H9 (cell line): ENCODE results near the gene PEX14. TPM values are rescaled to one million over a fixed set of nuclear protein-coding genes. Genes with fewer than 3 reads are reported as not detected.

Experiments used
- DNase-seq: peaks from one replicate; pipeline ENCODE4 v3.0.0-alpha.2; 2017
- H2AFZ ChIP-seq: one replicate; pipeline ENCODE4 v1.6.1; 2013; ENCODE audit warnings: mild to moderate bottlenecking, low read length, control low read depth, moderate library complexity
- H2AK5ac ChIP-seq: 2 replicates; pipeline ENCODE4 v1.6.1; 2013; ENCODE audit warnings: low read length, control low read depth, mixed read lengths; ENCODE audit not compliant: insufficient read length
- H2BK120ac ChIP-seq: one replicate; pipeline ENCODE4 v1.6.1; 2013; ENCODE audit warnings: low read depth, mild to moderate bottlenecking, low read length, control low read depth, inconsistent platforms; ENCODE audit not compliant: poor library complexity, severe bottlenecking
- H2BK12ac ChIP-seq: 2 replicates; pipeline ENCODE4 v1.6.1; 2013; ENCODE audit warnings: low read length, control low read depth, mixed read lengths, low read depth; ENCODE audit not compliant: insufficient read length
- H2BK15ac ChIP-seq: 2 replicates; pipeline ENCODE4 v1.6.1; 2013; ENCODE audit warnings: low read depth, low read length, control low read depth
- H2BK20ac ChIP-seq: one replicate; pipeline ENCODE4 v1.6.1; 2013; ENCODE audit warnings: low read depth, mild to moderate bottlenecking, low read length, control low read depth, inconsistent platforms; ENCODE audit not compliant: poor library complexity, severe bottlenecking
- H2BK5ac ChIP-seq: 2 replicates; pipeline ENCODE4 v1.6.1; 2013; ENCODE audit warnings: low read length, control low read depth, mixed read lengths; ENCODE audit not compliant: insufficient read length
- H3K14ac ChIP-seq: 2 replicates; pipeline ENCODE4 v1.6.1; 2013; ENCODE audit warnings: low read length, control low read depth; ENCODE audit not compliant: insufficient read depth
- H3K18ac ChIP-seq: 2 replicates; pipeline ENCODE4 v1.6.1; 2013; ENCODE audit warnings: low read depth, mild to moderate bottlenecking, mixed read lengths, low read length, control low read depth; ENCODE audit not compliant: insufficient read length
- H3K23ac ChIP-seq: 2 replicates; pipeline ENCODE4 v1.6.1; 2013; ENCODE audit warnings: low read length, control low read depth, mixed read lengths, low read depth; ENCODE audit not compliant: insufficient read length
- H3K23me2 ChIP-seq: 2 replicates; pipeline ENCODE4 v1.6.1; 2013; ENCODE audit warnings: low read depth, mild to moderate bottlenecking, mixed read lengths, low read length, control low read depth; ENCODE audit not compliant: insufficient read length, poor library complexity, severe bottlenecking
- H3K27ac ChIP-seq: 2 replicates; pipeline ENCODE4 v1.5.1; 2013; ENCODE audit warnings: low read length, control low read depth, mixed read lengths, low read depth; ENCODE audit not compliant: insufficient read length
- H3K27me3 ChIP-seq: 2 replicates; pipeline ENCODE4 v1.6.1; 2013; ENCODE audit warnings: low read length, control low read depth, inconsistent platforms; ENCODE audit not compliant: insufficient read depth
- H3K4ac ChIP-seq: 2 replicates; pipeline ENCODE4 v1.6.1; 2013; ENCODE audit warnings: low read depth, mild to moderate bottlenecking, control low read depth, inconsistent platforms, low read length, moderate library complexity
- H3K4me1 ChIP-seq: 2 replicates; pipeline ENCODE4 v1.6.1; 2013; ENCODE audit warnings: low read length, control low read depth, inconsistent platforms; ENCODE audit not compliant: insufficient read depth
- H3K4me2 ChIP-seq: 2 replicates; pipeline ENCODE4 v1.6.1; 2013; ENCODE audit warnings: low read length, control low read depth, mixed read lengths; ENCODE audit not compliant: insufficient read length, insufficient read depth
- H3K56ac ChIP-seq: 2 replicates; pipeline ENCODE4 v1.6.1; 2013; ENCODE audit warnings: low read depth, mild to moderate bottlenecking, mixed read lengths, low read length, control low read depth; ENCODE audit not compliant: insufficient read length
- H3K79me1 ChIP-seq: 2 replicates; pipeline ENCODE4 v1.6.1; 2013; ENCODE audit warnings: low read depth, mild to moderate bottlenecking, moderate library complexity, low read length, control low read depth, inconsistent platforms; ENCODE audit not compliant: insufficient read depth, poor library complexity, severe bottlenecking
- H3K79me2 ChIP-seq: 2 replicates; pipeline ENCODE4 v1.6.1; 2013; ENCODE audit warnings: low read length, control low read depth, inconsistent platforms; ENCODE audit not compliant: insufficient read depth
- H3K9ac ChIP-seq: 2 replicates; pipeline ENCODE4 v1.6.1; 2013; ENCODE audit warnings: low read length, control low read depth, mixed read lengths; ENCODE audit not compliant: insufficient read length; ENCODE audit errors: extremely low read depth
- H3K9me3 ChIP-seq: one replicate; pipeline ENCODE4 v1.6.1; 2013; ENCODE audit warnings: low read depth, low read length, inconsistent platforms; ENCODE audit not compliant: control insufficient read depth
- H3T11ph ChIP-seq: one replicate; pipeline ENCODE4 v1.6.1; 2013; ENCODE audit warnings: mild to moderate bottlenecking, low read length, control low read depth, inconsistent platforms
- H4K20me1 ChIP-seq: one replicate; pipeline ENCODE4 v1.6.1; 2013; ENCODE audit not compliant: control insufficient read depth, insufficient read length, insufficient read depth
- H4K5ac ChIP-seq: 2 replicates; pipeline ENCODE4 v1.6.1; 2013; ENCODE audit warnings: low read depth, mild to moderate bottlenecking, mixed read lengths, low read length, control low read depth; ENCODE audit not compliant: insufficient read length
- H4K8ac ChIP-seq: replicated peaks from 2 replicates; pipeline ENCODE4 v1.6.1; 2013; ENCODE audit warnings: low read length, control low read depth, mixed read lengths, low read depth; ENCODE audit not compliant: insufficient read length
- H4K91ac ChIP-seq: 2 replicates; pipeline ENCODE4 v1.6.1; 2013; ENCODE audit warnings: low read depth, mild to moderate bottlenecking, moderate library complexity, mixed read lengths, low read length, control low read depth; ENCODE audit not compliant: insufficient read length
- H3K27ac Mint-ChIP-seq, 3 experiments: 2 replicates in 2 of 3; 3 replicates in 1 of 3; pipeline ENCODE4 v1.8.0; 2020 to 2021; ENCODE audit warnings: mixed read lengths in 3 of 3, mild to moderate bottlenecking in 1 of 3, moderate library complexity in 1 of 3
- H3K27me3 Mint-ChIP-seq: 2 replicates; pipeline ENCODE4 v1.8.0; 2021; ENCODE audit warnings: low read depth, mild to moderate bottlenecking, moderate library complexity, mixed read lengths
- H3K36me3 Mint-ChIP-seq, 3 experiments: 2 replicates in 2 of 3; 3 replicates in 1 of 3; pipeline ENCODE4 v1.8.0; 2020 to 2021; ENCODE audit warnings: low read depth in 3 of 3, mixed read lengths in 3 of 3; ENCODE audit not compliant: insufficient read depth in 1 of 3
- H3K4me1 Mint-ChIP-seq, 2 experiments: 2 replicates each; pipeline ENCODE4 v1.8.0; 2020; ENCODE audit warnings: mixed read lengths in 2 of 2
- H3K4me3 Mint-ChIP-seq, 2 experiments: 2 replicates in 1 of 2; 3 replicates in 1 of 2; pipeline ENCODE4 v1.8.0; 2020 to 2021; ENCODE audit warnings: mild to moderate bottlenecking in 2 of 2, mixed read lengths in 2 of 2, moderate library complexity in 1 of 2
- H3K9me3 Mint-ChIP-seq, 2 experiments: 2 replicates in 1 of 2; 3 replicates in 1 of 2; pipeline ENCODE4 v1.8.0; 2020; ENCODE audit warnings: mild to moderate bottlenecking in 2 of 2, mixed read lengths in 2 of 2, moderate library complexity in 1 of 2
- CTCF ChIP-seq: fragments of 200-600 bp; sonication (generic); conservative IDR thresholded peaks from 3 replicates; pipeline ENCODE4 v1.8.0; 2021; ENCODE audit warnings: antibody characterized with exemption, mild to moderate bottlenecking
- WGBS: extraction: QIAGEN DNeasy Blood & Tissue Kit; methylation state at CpG from one replicate; pipeline ENCODE4 v1.1.7; 2013; ENCODE audit warnings: missing lambda C conversion rate, low lambda C conversion rate, mixed read lengths; ENCODE audit not compliant: insufficient read length; ENCODE audit errors: extremely low coverage; 5-methylcytosine and 5-hydroxymethylcytosine counted together
- total RNA-seq: library from RNA; stranded (reverse); gene quantifications from 2 replicates; pipeline ENCODE4 v1.2.1, GENCODE V29; 2021

PEX14 gene
- total RNA-seq, 1 experiment from 2014 or later = 23.9 TPM

GRCh38 chr1:10586125-10586524, 111.4 kb downstream of the PEX14 start:
- H4K8ac ChIP-seq = no peak overlapping the region
- no peak overlapping the region for H2BK15ac ChIP-seq
- no peak overlapping the region for H2AK5ac ChIP-seq
- no peak overlapping the region for H3T11ph ChIP-seq
- H2BK20ac ChIP-seq = no peak overlapping the region
- H3K56ac ChIP-seq = no peak overlapping the region
- no peaks in the 10 kb centered on the region for H3K23me2 ChIP-seq
- no peak overlapping the region for H3K23ac ChIP-seq
- H3K4me1 ChIP-seq = no peaks in the 10 kb centered on the region
- no peak for DNase-seq
- H3K9ac ChIP-seq = no peak overlapping the region
- no peaks in the 10 kb centered on the region for H3K9me3 ChIP-seq
- no peak overlapping the region for H4K5ac ChIP-seq
- H2BK5ac ChIP-seq = no peak overlapping the region
- H3K9me3 Mint-ChIP-seq = no peaks in the 10 kb centered on the region; a peak in 1 of 5 replicates
- no peak overlapping the region for H4K91ac ChIP-seq
- H3K18ac ChIP-seq = no peak overlapping the region
- no peak overlapping the region for H2BK12ac ChIP-seq
- peaks cover 0 to 4% (median 0%) of the 10 kb centered on the region in 3 experiments; a peak in 1 of 7 replicates for H3K36me3 Mint-ChIP-seq
- peaks cover 0 to 3% of the 10 kb centered on the region in 2 experiments; a peak in 2 of 4 replicates for H3K4me1 Mint-ChIP-seq
- H3K4ac ChIP-seq = no peak overlapping the region
- H3K4me2 ChIP-seq = no peak overlapping the region
- TF ChIP-seq CTCF = peak; percentile 28; the same call in 2 of the 3 replicates
- no peak overlapping the region for H3K4me3 Mint-ChIP-seq
- no peak overlapping the region for H2AFZ ChIP-seq
- H3K27me3 ChIP-seq = no peaks in the 10 kb centered on the region
- H3K79me2 ChIP-seq = no peaks in the 10 kb centered on the region
- H2BK120ac ChIP-seq = no peak overlapping the region
- no peak overlapping the region for H3K14ac ChIP-seq
- no peak overlapping the region for H3K27ac ChIP-seq
- no CpG with 5 or more reads among the region's 5 CpGs for WGBS
- H4K20me1 ChIP-seq = no peaks in the 10 kb centered on the region
- H3K27me3 Mint-ChIP-seq = no peaks in the 10 kb centered on the region
- H3K27ac Mint-ChIP-seq = no peak overlapping the region
- H3K79me1 ChIP-seq = no peaks in the 10 kb centered on the region
